Activated B cell treated with CpG ODN at 0.5 μM for 24 hours (primary cell): ENCODE results near the gene AFF3. TPM values are rescaled to one million over a fixed set of nuclear protein-coding genes. Genes with fewer than 3 reads are reported as not detected.

ENCODE experiments used
- ATAC-seq: fragments of 200-7000 bp; cut with Tn5 transposase; one replicate; pipeline ENCODE4 v1.10.0; 2021; ENCODE audit warnings: low read depth, mild to moderate bottlenecking, moderate library complexity
- CTCF ChIA-PET: fragments of 350-600 bp; sonication (Branson Sonifier 250); formaldehyde crosslinking; loops from one replicate; lab custom pipeline; 2021; ENCODE audit warnings: antibody characterized with exemption; lab: Charles Lee
- POLR2A ChIA-PET: fragments of 350-600 bp; sonication (Branson Sonifier 250); formaldehyde crosslinking; loops from one replicate; lab custom pipeline; 2021; ENCODE audit warnings: antibody characterized with exemption; lab: Charles Lee
- DNase-seq: peaks from one replicate; pipeline ENCODE4 v3.0.0; 2022
- H3K27ac Mint-ChIP-seq: one replicate; pipeline ENCODE4 v1.8.0; 2020; ENCODE audit warnings: mixed read lengths
- H3K27me3 Mint-ChIP-seq: one replicate; pipeline ENCODE4 v1.8.0; 2021; ENCODE audit warnings: mixed read lengths
- H3K36me3 Mint-ChIP-seq: one replicate; pipeline ENCODE4 v1.8.0; 2021; ENCODE audit warnings: low read depth, mixed read lengths
- H3K4me1 Mint-ChIP-seq: one replicate; pipeline ENCODE4 v1.8.0; 2021; ENCODE audit warnings: mixed read lengths
- H3K4me3 Mint-ChIP-seq: one replicate; pipeline ENCODE4 v1.8.0; 2020; ENCODE audit warnings: mild to moderate bottlenecking, mixed read lengths
- H3K9me3 Mint-ChIP-seq: one replicate; pipeline ENCODE4 v1.8.0; 2020; ENCODE audit warnings: mixed read lengths
- intact Hi-C: fragments of 100-400 bp; cut with micrococcal nuclease; formaldehyde crosslinking; loops from one replicate; pipeline ENCODE4 v1.15.1; 2024
- total RNA-seq: library from RNA; stranded (reverse); gene quantifications from 2 replicates; pipeline ENCODE4 v1.2.3, GENCODE V29; 2022
- TF ChIP-seq, protein P1 (sequence below): fragments of 200-600 bp; IDR thresholded peaks from one replicate; pipeline ENCODE4 v1.8.0; 2022; ENCODE audit warnings: antibody characterized with exemption, mild to moderate bottlenecking

Gene AFF3
- total RNA-seq, 1 donor from 2014 or later = 271 TPM

DNA sequence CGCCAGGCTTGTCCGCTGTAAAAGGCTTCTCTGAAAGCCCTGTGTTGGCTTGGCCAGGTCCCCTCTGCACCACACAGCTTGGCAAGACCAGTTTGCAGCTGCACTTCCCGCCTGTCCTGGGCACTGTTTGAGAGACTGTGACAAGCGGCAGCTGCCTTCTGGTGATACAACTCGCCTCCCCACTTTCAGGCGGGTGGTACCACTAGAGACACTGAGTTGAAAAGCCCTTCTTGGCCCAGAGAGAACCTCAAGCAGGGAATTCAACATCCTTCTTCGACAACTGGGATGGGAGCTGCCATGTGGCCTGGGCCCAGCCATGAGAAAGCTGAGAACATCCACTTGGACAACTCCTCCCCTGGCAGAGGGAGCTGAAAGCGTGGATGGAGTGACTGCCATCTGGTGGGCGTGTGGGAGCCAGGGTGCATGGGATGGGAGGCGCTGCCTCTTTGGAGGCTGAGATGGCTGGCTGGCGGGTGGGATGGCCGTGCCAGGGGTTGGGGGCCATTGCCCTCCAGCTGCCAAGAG, 527.1 kb downstream of the AFF3 start:
- TF ChIP-seq, protein P1, sequence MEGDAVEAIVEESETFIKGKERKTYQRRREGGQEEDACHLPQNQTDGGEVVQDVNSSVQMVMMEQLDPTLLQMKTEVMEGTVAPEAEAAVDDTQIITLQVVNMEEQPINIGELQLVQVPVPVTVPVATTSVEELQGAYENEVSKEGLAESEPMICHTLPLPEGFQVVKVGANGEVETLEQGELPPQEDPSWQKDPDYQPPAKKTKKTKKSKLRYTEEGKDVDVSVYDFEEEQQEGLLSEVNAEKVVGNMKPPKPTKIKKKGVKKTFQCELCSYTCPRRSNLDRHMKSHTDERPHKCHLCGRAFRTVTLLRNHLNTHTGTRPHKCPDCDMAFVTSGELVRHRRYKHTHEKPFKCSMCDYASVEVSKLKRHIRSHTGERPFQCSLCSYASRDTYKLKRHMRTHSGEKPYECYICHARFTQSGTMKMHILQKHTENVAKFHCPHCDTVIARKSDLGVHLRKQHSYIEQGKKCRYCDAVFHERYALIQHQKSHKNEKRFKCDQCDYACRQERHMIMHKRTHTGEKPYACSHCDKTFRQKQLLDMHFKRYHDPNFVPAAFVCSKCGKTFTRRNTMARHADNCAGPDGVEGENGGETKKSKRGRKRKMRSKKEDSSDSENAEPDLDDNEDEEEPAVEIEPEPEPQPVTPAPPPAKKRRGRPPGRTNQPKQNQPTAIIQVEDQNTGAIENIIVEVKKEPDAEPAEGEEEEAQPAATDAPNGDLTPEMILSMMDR = no peak
- no peaks in the 10 kb centered on the region for H3K9me3 Mint-ChIP-seq
- H3K4me1 Mint-ChIP-seq = peaks cover 27% of the 10 kb centered on the region
- POLR2A ChIA-PET = no interaction called here
- CTCF ChIA-PET = no interaction called here
- intact Hi-C loops = no loop called here
- peaks cover 45% of the 10 kb centered on the region for H3K36me3 Mint-ChIP-seq
- H3K27ac Mint-ChIP-seq = no peak overlapping the region
- no peak for ATAC-seq
- no peaks in the 10 kb centered on the region for H3K27me3 Mint-ChIP-seq
- no peak overlapping the region for H3K4me3 Mint-ChIP-seq
- no peak for DNase-seq

DNA sequence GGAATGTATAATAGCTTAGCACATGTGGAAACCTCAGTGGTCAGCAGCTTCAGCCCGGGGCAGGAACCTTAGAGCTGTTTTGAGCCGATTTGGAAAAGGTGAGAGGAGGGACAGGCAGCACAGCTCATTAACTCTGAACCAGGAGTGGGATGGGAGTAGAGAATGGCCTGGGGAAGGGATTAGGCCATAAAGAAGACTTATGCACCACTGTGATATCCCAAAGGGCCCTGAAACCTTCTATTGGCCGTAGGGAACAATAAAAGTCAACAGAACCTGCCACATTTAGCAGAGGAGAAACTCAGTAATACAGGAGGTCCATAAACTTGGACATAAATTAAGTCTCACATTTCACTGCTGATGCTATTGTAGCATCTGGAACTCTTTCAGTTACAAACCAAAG, 528.4 kb downstream of the AFF3 start:
- ATAC-seq = no peak
- ChIA-PET POLR2A (no interaction called here), CTCF (no interaction called here)
- intact Hi-C loops = no loop called here
- DNase-seq = no peak
- Mint-ChIP-seq H3K9me3 (no peaks in the 10 kb centered on the region), H3K4me3 (no peak overlapping the region), H3K27ac (peak overlapping the region; percentile 13), H3K4me1 (peaks cover 37% of the 10 kb centered on the region), H3K36me3 (peaks cover 40% of the 10 kb centered on the region), H3K27me3 (no peaks in the 10 kb centered on the region)
- TF ChIP-seq, protein P1 = no peak

DNA sequence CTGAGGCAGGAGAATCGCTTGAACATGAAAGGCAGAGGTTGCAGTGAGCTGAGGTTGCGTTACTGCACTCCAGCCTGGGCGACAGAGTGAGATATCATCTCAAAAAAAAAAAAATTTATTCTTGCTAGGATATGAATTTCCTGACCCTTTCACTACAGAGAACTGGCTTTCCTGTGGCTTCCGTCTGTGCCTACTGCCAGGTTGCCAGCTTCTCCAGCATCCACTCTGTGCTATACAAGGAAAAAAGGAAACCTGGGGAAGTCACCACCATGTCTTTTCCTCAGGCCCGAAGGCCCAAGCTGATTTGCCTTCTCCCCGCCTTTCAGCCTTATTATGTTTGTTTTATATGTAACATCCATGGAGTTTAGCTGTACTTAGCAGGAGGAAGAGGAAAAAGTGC, 530.6 kb downstream of the AFF3 start:
- peaks cover 45% of the 10 kb centered on the region for H3K36me3 Mint-ChIP-seq
- no peaks in the 10 kb centered on the region for H3K9me3 Mint-ChIP-seq
- intact Hi-C loops = no loop called here
- DNase-seq (no peak), ATAC-seq (no peak)
- H3K4me3 Mint-ChIP-seq = no peak overlapping the region
- H3K4me1 Mint-ChIP-seq = peaks cover 42% of the 10 kb centered on the region
- H3K27me3 Mint-ChIP-seq = no peaks in the 10 kb centered on the region
- ChIA-PET CTCF (no interaction called here), POLR2A (no interaction called here)
- TF ChIP-seq, protein P1 = no peak
- peak overlapping the region; percentile 50 for H3K27ac Mint-ChIP-seq

GRCh38 chr2:99611034-99611433, 531.4 kb downstream of the AFF3 start:
- Mint-ChIP-seq H3K36me3 (peaks cover 43% of the 10 kb centered on the region), H3K27ac (peak overlapping the region; percentile 66), H3K9me3 (no peaks in the 10 kb centered on the region), H3K4me3 (no peak overlapping the region), H3K4me1 (peaks cover 41% of the 10 kb centered on the region), H3K27me3 (no peaks in the 10 kb centered on the region)
- no peak for ATAC-seq
- TF ChIP-seq, protein P1 = no peak
- ChIA-PET POLR2A (no interaction called here), CTCF (no interaction called here)
- DNase-seq = no peak
- intact Hi-C loops = no loop called here

- Mint-ChIP-seq H3K4me1 (peaks cover 41% of the 10 kb centered on the region), H3K27ac (peak overlapping the region; percentile 37), H3K27me3 (no peaks in the 10 kb centered on the region), H3K9me3 (no peaks in the 10 kb centered on the region), H3K36me3 (peaks cover 45% of the 10 kb centered on the region), H3K4me3 (no peak overlapping the region)
- ChIA-PET CTCF (no interaction called here), POLR2A (no interaction called here)
- intact Hi-C loops = no loop called here
- TF ChIP-seq, protein P1 = no peak
- DNase-seq = no peak
- ATAC-seq = no peak
These were observed 532.5 kb downstream of the AFF3 start for GRCh38 chr2:99609851-99610381.
